ENCODE data around the gene SZT2. TPM values are rescaled to one million over a fixed set of nuclear protein-coding genes. Genes with fewer than 3 reads are reported as not detected.

Gene SZT2
- total and polyA plus RNA-seq, 10 of the 15 experiments (the other 5 are each of a cell fraction or from before 2014, with no cell fraction given), result 1.4 to 38.3 (median 12.7) TPM

DNA sequence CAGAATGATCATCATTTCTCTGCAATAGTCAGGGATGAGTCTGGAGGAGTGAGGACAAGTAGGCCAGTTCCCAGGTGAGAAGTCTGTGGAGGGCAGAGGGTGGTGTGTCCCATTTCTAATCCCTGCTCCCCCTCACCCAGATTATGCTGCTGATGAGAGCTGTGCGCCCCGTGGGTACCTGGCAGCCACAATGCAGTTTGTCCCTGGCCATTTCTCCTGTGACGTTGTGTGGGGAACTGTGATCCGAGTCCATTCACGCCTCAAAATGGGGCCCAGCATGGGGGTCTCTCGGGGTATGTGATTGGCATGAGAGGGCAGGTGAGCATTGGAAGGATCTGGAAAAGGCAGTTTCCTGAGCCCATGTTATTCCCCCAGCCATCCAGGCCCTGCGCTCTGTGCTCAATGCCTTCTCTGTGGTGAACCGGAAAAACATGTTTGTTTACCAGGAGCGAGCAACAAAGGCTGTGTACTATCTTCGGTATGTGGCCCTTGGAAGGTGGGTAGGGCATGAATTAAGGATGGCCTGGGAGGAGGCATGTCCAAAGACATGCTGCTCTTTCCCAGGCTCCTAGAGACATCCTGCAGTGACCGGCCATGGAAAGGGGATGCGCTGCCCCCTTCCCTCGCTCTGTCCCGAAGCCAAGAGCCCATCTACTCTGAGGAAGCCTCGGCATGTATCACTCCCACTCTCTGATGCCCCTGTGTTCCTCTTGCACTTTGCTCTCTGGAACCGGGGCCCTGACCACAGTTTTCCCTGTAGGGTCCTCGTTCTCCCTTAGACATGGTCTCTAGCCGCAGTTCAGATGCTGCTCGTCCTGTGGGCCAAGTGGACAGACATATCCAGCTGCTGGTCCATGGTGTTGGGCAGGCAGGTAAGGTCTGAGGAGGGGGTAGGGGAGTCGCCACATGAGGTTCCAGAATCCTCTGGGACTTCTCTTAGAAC, 47.6 kb downstream of the SZT2 start:
- 0 out of 2 replicates have a peak, but pooled peaks cover 4% of the 10 kb centered on the region for H4K20me1 ChIP-seq (ENCODE audit: control insufficient read depth, insufficient read depth)
- CTCF ChIA-PET, result interaction anchor here (1.0 kb wide), 1 partner anchor 210 kb away, joined by 3 read pairs; no protein-coding TSS in a partner anchor
- intact Hi-C loops (cut with micrococcal nuclease; ENCODE audit: unreplicated experiment), result no loop called here

More for the DNA sequence above, 47.6 kb downstream of the SZT2 start:
- in situ Hi-C loops (cut with MboI), result no loop called here
- ChIA-PET POLR2A (no interaction called here), RAD21 (ENCODE audit: unreplicated experiment) (no interaction called here), SMC1A (ENCODE audit: uncharacterized antibody, unreplicated experiment) (interaction anchor here (0.6 to 0.9 kb wide), 2 partner anchors 56 to 211 kb away, joined by 3 read pairs; no protein-coding TSS in a partner anchor)
- no TSS peak for BruUV-seq (replicated peaks)
- H3K4me1 ChIP-seq (ENCODE audit: control insufficient read depth, insufficient read depth, low read length), result no peaks in the 10 kb centered on the region
- no peak for ATAC-seq
- H3K9me3 ChIP-seq (replicated peaks; ENCODE audit: control insufficient read depth, insufficient read depth, low read length), result no peaks in the 10 kb centered on the region
- no peak overlapping the region for H3K4me3 ChIP-seq
- TF ChIP-seq, protein P1, sequence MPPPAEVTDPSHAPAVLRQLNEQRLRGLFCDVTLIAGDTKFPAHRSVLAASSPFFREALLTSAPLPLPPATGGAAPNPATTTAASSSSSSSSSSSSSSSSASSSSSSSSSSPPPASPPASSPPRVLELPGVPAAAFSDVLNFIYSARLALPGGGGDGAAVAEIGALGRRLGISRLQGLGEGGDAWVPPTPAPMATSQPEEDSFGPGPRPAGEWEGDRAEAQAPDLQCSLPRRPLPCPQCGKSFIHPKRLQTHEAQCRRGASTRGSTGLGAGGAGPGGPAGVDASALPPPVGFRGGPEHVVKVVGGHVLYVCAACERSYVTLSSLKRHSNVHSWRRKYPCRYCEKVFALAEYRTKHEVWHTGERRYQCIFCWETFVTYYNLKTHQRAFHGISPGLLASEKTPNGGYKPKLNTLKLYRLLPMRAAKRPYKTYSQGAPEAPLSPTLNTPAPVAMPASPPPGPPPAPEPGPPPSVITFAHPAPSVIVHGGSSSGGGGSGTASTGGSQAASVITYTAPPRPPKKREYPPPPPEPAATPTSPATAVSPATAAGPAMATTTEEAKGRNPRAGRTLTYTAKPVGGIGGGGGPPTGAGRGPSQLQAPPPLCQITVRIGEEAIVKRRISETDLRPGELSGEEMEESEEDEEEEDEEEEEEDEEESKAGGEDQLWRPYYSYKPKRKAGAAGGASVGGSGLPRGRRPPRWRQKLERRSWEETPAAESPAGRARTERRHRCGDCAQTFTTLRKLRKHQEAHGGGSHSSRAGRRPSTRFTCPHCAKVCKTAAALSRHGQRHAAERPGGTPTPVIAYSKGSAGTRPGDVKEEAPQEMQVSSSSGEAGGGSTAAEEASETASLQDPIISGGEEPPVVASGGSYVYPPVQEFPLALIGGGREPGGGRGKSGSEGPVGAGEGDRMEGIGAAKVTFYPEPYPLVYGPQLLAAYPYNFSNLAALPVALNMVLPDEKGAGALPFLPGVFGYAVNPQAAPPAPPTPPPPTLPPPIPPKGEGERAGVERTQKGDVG (CRISPR knock-in tag; IDR thresholded peaks at IDR 0.05), result no peak
- TF ChIP-seq SUPT20H (IDR thresholded peaks at IDR 0.05; ENCODE audit: borderline replicate concordance, control insufficient read depth, low read depth, low read length) (no peak), TCF3 (IDR thresholded peaks at IDR 0.05; ENCODE audit: borderline replicate concordance, insufficient read depth, low read depth, low read length) (no peak), NR2F1 (conservative IDR thresholded peaks at IDR 0.05) (no peak), NFIC (IDR thresholded peaks at IDR 0.05; ENCODE audit: low read depth, low read length) (no peak)
- TF ChIP-seq, protein P2, sequence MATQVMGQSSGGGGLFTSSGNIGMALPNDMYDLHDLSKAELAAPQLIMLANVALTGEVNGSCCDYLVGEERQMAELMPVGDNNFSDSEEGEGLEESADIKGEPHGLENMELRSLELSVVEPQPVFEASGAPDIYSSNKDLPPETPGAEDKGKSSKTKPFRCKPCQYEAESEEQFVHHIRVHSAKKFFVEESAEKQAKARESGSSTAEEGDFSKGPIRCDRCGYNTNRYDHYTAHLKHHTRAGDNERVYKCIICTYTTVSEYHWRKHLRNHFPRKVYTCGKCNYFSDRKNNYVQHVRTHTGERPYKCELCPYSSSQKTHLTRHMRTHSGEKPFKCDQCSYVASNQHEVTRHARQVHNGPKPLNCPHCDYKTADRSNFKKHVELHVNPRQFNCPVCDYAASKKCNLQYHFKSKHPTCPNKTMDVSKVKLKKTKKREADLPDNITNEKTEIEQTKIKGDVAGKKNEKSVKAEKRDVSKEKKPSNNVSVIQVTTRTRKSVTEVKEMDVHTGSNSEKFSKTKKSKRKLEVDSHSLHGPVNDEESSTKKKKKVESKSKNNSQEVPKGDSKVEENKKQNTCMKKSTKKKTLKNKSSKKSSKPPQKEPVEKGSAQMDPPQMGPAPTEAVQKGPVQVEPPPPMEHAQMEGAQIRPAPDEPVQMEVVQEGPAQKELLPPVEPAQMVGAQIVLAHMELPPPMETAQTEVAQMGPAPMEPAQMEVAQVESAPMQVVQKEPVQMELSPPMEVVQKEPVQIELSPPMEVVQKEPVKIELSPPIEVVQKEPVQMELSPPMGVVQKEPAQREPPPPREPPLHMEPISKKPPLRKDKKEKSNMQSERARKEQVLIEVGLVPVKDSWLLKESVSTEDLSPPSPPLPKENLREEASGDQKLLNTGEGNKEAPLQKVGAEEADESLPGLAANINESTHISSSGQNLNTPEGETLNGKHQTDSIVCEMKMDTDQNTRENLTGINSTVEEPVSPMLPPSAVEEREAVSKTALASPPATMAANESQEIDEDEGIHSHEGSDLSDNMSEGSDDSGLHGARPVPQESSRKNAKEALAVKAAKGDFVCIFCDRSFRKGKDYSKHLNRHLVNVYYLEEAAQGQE (IDR thresholded peaks at IDR 0.05; ENCODE audit: low read depth, low read length), result no peak
- H2AFZ ChIP-seq (ENCODE audit: control insufficient read depth, low read depth, low read length), result no peak overlapping the region
- 97% methylated on average over 20 of the region's 20 CpGs for WGBS (ENCODE audit: insufficient coverage, insufficient replicate concordance, low lambda C conversion rate, missing lambda C conversion rate)
- no peak overlapping the region for H3K27ac ChIP-seq (ENCODE audit: control insufficient read depth, insufficient read depth)
- no peak for FAIRE-seq
- H3K36me3 ChIP-seq (ENCODE audit: control insufficient read depth in 2 of 2, insufficient read depth in 2 of 2, low read length in 1 of 2), result peaks cover 10 to 41% of the 10 kb centered on the region in 2 experiments
- no peak for DNase-seq (ENCODE audit: low read depth, low spot score)
- H3K27me3 ChIP-seq (replicated peaks in 1 of 2; ENCODE audit: control insufficient read depth in 2 of 2, insufficient read depth in 2 of 2, low read length in 1 of 2), result no peaks in the 10 kb centered on the region
- no peaks in the 10 kb centered on the region for H3K79me2 ChIP-seq (ENCODE audit: control insufficient read depth, insufficient read depth, low read length)
- no peak overlapping the region for H3K9ac ChIP-seq (ENCODE audit: control insufficient read depth, insufficient read depth, low read length)
- H3K4me2 ChIP-seq (ENCODE audit: control insufficient read depth, insufficient read depth), result no peak overlapping the region

All from GM12878 (cell line).